OCI-LY7 (cell line): Measurements from ENCODE around the gene TNFRSF11A.

Experiments used
- EZH2phosphoT487 ChIP-seq: fragments of 200-600 bp; sonication (generic); IDR thresholded peaks from 2 replicates; pipeline ENCODE4 v1.6.1; 2018; ENCODE audit warnings: low read depth, borderline replicate concordance, mild to moderate bottlenecking, mixed run types, antibody characterized with exemption, low read length, moderate library complexity, mixed read lengths
- TF ChIP-seq, protein P1 (sequence below): fragments of 200-600 bp; sonication (generic); conservative IDR thresholded peaks from 2 replicates; pipeline ENCODE4 v1.5.1; 2014; ENCODE audit warnings: mild to moderate bottlenecking, antibody characterized with exemption, low read length, moderate library complexity, mixed read lengths

DNA sequence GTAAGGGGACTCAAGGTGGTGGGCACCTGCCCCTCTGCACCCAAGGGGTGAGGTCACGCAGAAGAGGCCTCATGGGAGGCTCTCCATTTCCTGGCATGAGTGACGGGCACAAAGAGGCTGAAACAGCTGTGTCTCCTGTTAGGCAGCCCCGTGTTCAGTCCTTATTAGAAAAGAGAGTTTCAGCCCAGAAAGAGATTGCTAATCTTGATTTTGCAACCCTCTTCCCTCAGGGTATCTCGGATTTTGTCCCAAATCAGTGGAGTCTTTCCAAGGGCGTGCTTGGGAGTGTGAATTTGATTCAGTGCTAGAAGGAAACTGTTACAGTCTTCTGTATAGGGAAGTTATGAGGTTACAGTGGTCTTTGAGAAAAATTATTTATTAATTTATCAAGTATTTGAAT, 10.4 kb downstream of the TNFRSF11A start:
- TF ChIP-seq, protein P1, sequence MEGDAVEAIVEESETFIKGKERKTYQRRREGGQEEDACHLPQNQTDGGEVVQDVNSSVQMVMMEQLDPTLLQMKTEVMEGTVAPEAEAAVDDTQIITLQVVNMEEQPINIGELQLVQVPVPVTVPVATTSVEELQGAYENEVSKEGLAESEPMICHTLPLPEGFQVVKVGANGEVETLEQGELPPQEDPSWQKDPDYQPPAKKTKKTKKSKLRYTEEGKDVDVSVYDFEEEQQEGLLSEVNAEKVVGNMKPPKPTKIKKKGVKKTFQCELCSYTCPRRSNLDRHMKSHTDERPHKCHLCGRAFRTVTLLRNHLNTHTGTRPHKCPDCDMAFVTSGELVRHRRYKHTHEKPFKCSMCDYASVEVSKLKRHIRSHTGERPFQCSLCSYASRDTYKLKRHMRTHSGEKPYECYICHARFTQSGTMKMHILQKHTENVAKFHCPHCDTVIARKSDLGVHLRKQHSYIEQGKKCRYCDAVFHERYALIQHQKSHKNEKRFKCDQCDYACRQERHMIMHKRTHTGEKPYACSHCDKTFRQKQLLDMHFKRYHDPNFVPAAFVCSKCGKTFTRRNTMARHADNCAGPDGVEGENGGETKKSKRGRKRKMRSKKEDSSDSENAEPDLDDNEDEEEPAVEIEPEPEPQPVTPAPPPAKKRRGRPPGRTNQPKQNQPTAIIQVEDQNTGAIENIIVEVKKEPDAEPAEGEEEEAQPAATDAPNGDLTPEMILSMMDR, result no peak
- TF ChIP-seq EZH2phosphoT487, result no peak
